Stimulated activated naive CD8-positive, alpha-beta T cell treated with anti-CD3 and anti-CD28 coated beads, Interleukin-15, Interleukin-2, amounts not matched to agents 100 ng/mL and 50 ng/mL, for 24 hours (primary cell): ENCODE results near the gene WNT4.

Experiments used
- H3K27ac Mint-ChIP-seq: one replicate; pipeline ENCODE4 v1.8.0; 2021; ENCODE audit warnings: mild to moderate bottlenecking, mixed read lengths
- H3K27me3 Mint-ChIP-seq: one replicate; pipeline ENCODE4 v1.8.0; 2021; ENCODE audit warnings: mixed read lengths
- H3K36me3 Mint-ChIP-seq: one replicate; pipeline ENCODE4 v1.8.0; 2021; ENCODE audit warnings: low read depth, mixed read lengths
- H3K4me1 Mint-ChIP-seq: one replicate; pipeline ENCODE4 v1.8.0; 2021; ENCODE audit warnings: low read depth, mixed read lengths
- H3K4me3 Mint-ChIP-seq: one replicate; pipeline ENCODE4 v1.8.0; 2021; ENCODE audit warnings: mild to moderate bottlenecking, mixed read lengths
- H3K9me3 Mint-ChIP-seq: one replicate; pipeline ENCODE4 v1.8.0; 2021; ENCODE audit warnings: mixed read lengths

The WNT4 gene

GRCh38 chr1:22171951-22172715, 29.2 kb upstream of the WNT4 start:
- no peaks in the 10 kb centered on the region for H3K36me3 Mint-ChIP-seq
- no peaks in the 10 kb centered on the region for H3K27me3 Mint-ChIP-seq
- no peak overlapping the region for H3K27ac Mint-ChIP-seq
- H3K4me3 Mint-ChIP-seq: no peak overlapping the region
- no peaks in the 10 kb centered on the region for H3K9me3 Mint-ChIP-seq
- H3K4me1 Mint-ChIP-seq: peaks cover 15% of the 10 kb centered on the region

GRCh38 chr1:22169816-22170215, 26.9 kb upstream of the WNT4 start:
- Mint-ChIP-seq H3K27ac (no peak overlapping the region), H3K4me3 (no peak overlapping the region), H3K9me3 (no peaks in the 10 kb centered on the region), H3K27me3 (peaks cover 6% of the 10 kb centered on the region), H3K4me1 (peaks cover 7% of the 10 kb centered on the region), H3K36me3 (no peaks in the 10 kb centered on the region)

- H3K4me3 Mint-ChIP-seq: no peak overlapping the region
- peaks cover 6% of the 10 kb centered on the region for H3K27me3 Mint-ChIP-seq
- no peaks in the 10 kb centered on the region for H3K36me3 Mint-ChIP-seq
- H3K4me1 Mint-ChIP-seq: peaks cover 7% of the 10 kb centered on the region
- no peaks in the 10 kb centered on the region for H3K9me3 Mint-ChIP-seq
- H3K27ac Mint-ChIP-seq: no peak overlapping the region
Measured at GRCh38 chr1:22168412-22168973, 25.6 kb upstream of the WNT4 start.

DNA sequence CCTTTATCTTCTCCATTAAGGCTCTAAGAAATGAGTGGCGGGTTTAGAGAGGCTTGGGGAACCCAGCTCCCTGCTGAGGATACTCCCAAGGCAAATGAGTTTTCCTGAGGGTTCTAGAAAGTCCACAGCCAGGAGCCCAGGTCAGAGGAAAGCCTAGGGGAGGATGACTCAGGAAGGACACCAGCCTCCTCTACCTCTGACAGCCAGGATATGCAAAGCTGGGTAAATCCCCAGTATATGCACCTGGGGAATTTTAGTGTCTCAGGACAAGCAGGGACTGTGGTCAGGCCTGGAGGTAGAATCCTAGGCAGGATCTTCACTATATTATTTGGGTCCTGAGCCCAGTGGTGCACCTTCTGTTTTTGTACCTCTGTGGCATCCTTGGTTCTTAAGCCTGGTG, 23.5 kb upstream of the WNT4 start:
- H3K4me1 Mint-ChIP-seq: peaks cover 7% of the 10 kb centered on the region
- H3K27ac Mint-ChIP-seq: no peak overlapping the region
- H3K36me3 Mint-ChIP-seq: no peaks in the 10 kb centered on the region
- no peak overlapping the region for H3K4me3 Mint-ChIP-seq
- H3K27me3 Mint-ChIP-seq: peaks cover 6% of the 10 kb centered on the region
- H3K9me3 Mint-ChIP-seq: no peaks in the 10 kb centered on the region

DNA sequence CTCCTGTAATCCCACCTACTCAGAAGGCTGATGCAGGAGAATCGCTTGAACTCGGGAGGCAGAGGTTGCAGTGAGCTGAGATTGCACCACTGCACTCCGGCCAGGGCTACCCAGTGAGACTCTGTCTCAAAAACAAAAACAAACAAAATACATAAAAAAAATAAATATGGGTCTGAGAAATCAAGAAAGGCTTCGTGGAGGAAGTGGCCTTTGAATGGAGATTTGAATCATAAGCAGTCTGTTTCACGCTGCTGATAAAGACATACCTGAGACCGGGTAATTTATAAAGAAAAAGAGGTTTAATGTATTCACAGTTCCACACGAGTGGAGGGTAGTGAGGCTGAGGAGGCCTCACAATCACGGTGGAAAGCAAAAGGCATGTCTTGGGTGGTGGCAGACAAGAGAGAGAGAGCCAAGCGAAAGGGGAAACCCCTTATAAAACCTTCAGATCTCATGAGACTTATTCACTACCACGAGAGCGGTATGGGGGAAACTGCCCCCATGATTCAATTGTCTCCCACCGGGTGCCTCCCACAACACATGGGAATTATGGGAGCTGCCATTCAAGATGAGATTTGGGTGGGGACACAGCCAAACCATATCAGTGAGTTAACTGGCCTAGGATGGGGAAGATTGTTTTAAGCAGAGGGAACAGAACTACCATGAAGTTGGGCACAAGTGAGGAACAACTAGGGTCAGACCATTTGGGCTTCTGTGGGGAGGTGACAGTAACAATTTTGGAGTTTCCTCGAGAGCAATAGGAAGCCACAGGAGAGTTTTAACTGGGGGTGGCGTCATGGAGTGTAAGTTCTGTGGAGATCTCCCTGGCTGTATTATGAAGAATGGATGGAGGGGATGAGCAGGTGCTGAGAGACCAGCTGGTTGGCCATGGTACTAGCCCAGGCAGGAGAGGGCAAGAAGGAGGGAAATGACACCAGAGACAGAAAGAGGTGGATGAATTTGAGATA, 22.2 kb upstream of the WNT4 start:
- peaks cover 7% of the 10 kb centered on the region for H3K4me1 Mint-ChIP-seq
- peaks cover 6% of the 10 kb centered on the region for H3K27me3 Mint-ChIP-seq
- no peak overlapping the region for H3K4me3 Mint-ChIP-seq

GRCh38 chr1:22163564-22163963, 20.7 kb upstream of the WNT4 start:
- Mint-ChIP-seq H3K4me1 (peaks cover 7% of the 10 kb centered on the region), H3K36me3 (no peaks in the 10 kb centered on the region), H3K4me3 (no peak overlapping the region), H3K9me3 (no peaks in the 10 kb centered on the region), H3K27me3 (peaks cover 6% of the 10 kb centered on the region), H3K27ac (no peak overlapping the region)

More for the DNA sequence above, 22.2 kb upstream of the WNT4 start:
- no peaks in the 10 kb centered on the region for H3K9me3 Mint-ChIP-seq
- no peak overlapping the region for H3K27ac Mint-ChIP-seq
- H3K36me3 Mint-ChIP-seq: no peaks in the 10 kb centered on the region

- no peak overlapping the region for H3K27ac Mint-ChIP-seq
- H3K9me3 Mint-ChIP-seq: no peaks in the 10 kb centered on the region
- peaks cover 6% of the 10 kb centered on the region for H3K27me3 Mint-ChIP-seq
- H3K4me3 Mint-ChIP-seq: no peak overlapping the region
- H3K36me3 Mint-ChIP-seq: no peaks in the 10 kb centered on the region
- H3K4me1 Mint-ChIP-seq: peaks cover 7% of the 10 kb centered on the region
Measured at GRCh38 chr1:22163137-22163536, 20.2 kb upstream of the WNT4 start.

- Mint-ChIP-seq H3K4me1 (peaks cover under 1% of the 10 kb centered on the region), H3K9me3 (no peaks in the 10 kb centered on the region), H3K27me3 (no peaks in the 10 kb centered on the region), H3K36me3 (no peaks in the 10 kb centered on the region), H3K27ac (no peak overlapping the region), H3K4me3 (no peak overlapping the region)
Measured at GRCh38 chr1:22159891-22160290, 17.0 kb upstream of the WNT4 start.

GRCh38 chr1:22158654-22159053, 15.8 kb upstream of the WNT4 start:
- Mint-ChIP-seq H3K36me3 (no peaks in the 10 kb centered on the region), H3K9me3 (no peaks in the 10 kb centered on the region), H3K27me3 (no peaks in the 10 kb centered on the region), H3K4me3 (no peak overlapping the region), H3K27ac (no peak overlapping the region), H3K4me1 (no peaks in the 10 kb centered on the region)

DNA sequence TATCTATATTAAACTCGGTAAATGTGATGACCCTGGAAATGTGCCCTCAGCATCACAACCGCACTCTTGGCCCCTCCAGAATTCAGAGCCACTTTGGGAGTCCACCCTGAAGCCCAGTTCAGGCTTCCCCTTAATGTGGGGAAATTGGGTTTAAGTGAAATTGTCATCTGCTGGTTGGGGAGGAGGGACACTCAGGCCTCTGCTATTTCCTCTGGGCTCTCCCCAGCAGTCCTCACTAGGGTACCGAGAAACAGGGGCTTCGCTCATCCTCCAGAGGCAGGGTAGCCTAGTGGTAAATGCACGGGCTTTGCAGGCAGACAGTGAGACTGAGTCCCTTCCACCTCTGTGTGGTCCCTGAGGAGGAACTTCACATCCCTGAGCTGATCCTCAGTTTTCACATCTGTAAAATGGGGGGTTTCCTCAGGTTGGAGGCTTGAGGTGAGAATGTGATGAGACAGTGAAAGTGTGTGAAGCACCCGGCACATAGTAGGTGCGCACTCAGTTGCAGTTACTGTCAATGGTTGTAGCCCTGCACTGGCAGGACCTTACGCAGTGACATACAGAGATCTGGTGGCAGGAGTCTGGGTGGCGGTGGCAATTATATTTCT, 14.6 kb upstream of the WNT4 start:
- no peak overlapping the region for H3K4me3 Mint-ChIP-seq
- peaks cover 4% of the 10 kb centered on the region for H3K27me3 Mint-ChIP-seq
- H3K27ac Mint-ChIP-seq: no peak overlapping the region
- H3K36me3 Mint-ChIP-seq: no peaks in the 10 kb centered on the region
- H3K9me3 Mint-ChIP-seq: no peaks in the 10 kb centered on the region
- no peaks in the 10 kb centered on the region for H3K4me1 Mint-ChIP-seq

DNA sequence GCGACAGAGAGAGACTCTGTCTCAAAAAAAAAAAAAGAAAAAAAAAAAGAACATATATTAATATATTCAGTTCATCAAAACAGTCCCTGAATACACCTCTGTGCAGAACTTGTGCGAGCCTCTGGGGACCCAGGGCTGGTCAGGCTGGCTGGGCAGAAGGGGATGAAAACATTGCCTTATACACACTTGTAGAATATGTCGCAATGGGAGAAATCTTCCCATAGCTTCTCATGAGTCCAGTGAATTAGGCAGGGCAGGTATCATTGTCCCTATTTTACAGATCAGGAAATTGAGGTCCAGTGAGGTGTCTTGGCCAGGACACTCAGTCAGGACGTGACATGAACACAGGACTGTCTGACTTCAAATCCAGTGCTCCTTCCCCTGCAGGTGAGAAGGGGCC, 12.6 kb upstream of the WNT4 start:
- H3K9me3 Mint-ChIP-seq: no peaks in the 10 kb centered on the region
- H3K36me3 Mint-ChIP-seq: no peaks in the 10 kb centered on the region
- H3K27ac Mint-ChIP-seq: no peak overlapping the region
- no peak overlapping the region for H3K4me3 Mint-ChIP-seq
- peaks cover 11% of the 10 kb centered on the region for H3K27me3 Mint-ChIP-seq
- no peaks in the 10 kb centered on the region for H3K4me1 Mint-ChIP-seq

DNA sequence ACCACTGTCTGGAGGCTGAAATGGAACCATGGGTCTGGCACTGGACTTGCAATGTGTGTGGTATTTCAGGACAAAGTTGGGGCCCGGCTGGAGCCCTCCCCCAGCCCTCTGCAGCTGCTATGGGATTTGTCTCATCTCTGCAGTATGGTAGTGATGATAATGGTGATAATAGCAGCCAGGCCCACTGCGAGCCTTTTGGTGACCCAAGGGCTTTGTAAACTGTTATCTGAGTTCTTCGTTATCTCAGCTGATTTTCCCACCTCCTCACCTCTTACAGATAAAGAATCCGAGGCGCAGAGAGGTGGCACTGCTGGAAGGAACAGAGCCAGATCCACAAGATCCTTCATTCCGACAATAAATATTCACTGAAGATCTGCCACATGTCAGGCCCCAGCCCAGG, 11.7 kb upstream of the WNT4 start:
- Mint-ChIP-seq H3K9me3 (no peaks in the 10 kb centered on the region), H3K4me3 (no peak overlapping the region), H3K27ac (no peak overlapping the region), H3K36me3 (no peaks in the 10 kb centered on the region), H3K4me1 (no peaks in the 10 kb centered on the region), H3K27me3 (peaks cover 11% of the 10 kb centered on the region)

- no peaks in the 10 kb centered on the region for H3K36me3 Mint-ChIP-seq
- H3K27me3 Mint-ChIP-seq: peaks cover 16% of the 10 kb centered on the region
- H3K9me3 Mint-ChIP-seq: no peaks in the 10 kb centered on the region
- no peak overlapping the region for H3K27ac Mint-ChIP-seq
- H3K4me1 Mint-ChIP-seq: no peaks in the 10 kb centered on the region
- no peak overlapping the region for H3K4me3 Mint-ChIP-seq
Measured at GRCh38 chr1:22153660-22154437, 11.0 kb upstream of the WNT4 start.

GRCh38 chr1:22150923-22151322, 8.0 kb upstream of the WNT4 start:
- Mint-ChIP-seq H3K36me3 (no peaks in the 10 kb centered on the region), H3K27me3 (peaks cover 37% of the 10 kb centered on the region), H3K9me3 (no peaks in the 10 kb centered on the region), H3K27ac (no peak overlapping the region), H3K4me3 (no peak overlapping the region), H3K4me1 (no peaks in the 10 kb centered on the region)
